ENCODE results near the gene LAMA4. TPM values are rescaled to one million over a fixed set of nuclear protein-coding genes. Genes with fewer than 3 reads are reported as not detected.

Gene LAMA4
- total RNA-seq, 1 experiment from 2014 or later = 11.9 TPM

GRCh38 chr6:112258642-112259336 lies 4.4 kb upstream of the LAMA4 start:
- ATAC-seq = no peak
- POLR2A ChIA-PET = no interaction called here
- intact Hi-C loops (cut with micrococcal nuclease; ENCODE audit: unreplicated experiment) = no loop called here
- Histone ChIP-seq H3K9me3 (ENCODE audit: control insufficient read depth, insufficient read depth, low read depth, low read length) (no peaks in the 10 kb centered on the region), H3K4me3 (ENCODE audit: low read depth in 2 of 2, low read length in 2 of 2) (no peak overlapping the region), H3K27me3 (ENCODE audit: control insufficient read depth, insufficient read depth, low read length) (no peaks in the 10 kb centered on the region), H3K36me3 (ENCODE audit: control insufficient read depth, insufficient read depth, low read length) (no peaks in the 10 kb centered on the region), H3K4me1 (ENCODE audit: control insufficient read depth, insufficient read depth, low read length) (peaks cover 5% of the 10 kb centered on the region; the same call in 1 of the 2 replicates), H3K27ac (ENCODE audit: low read length) (no peak overlapping the region)
- TF ChIP-seq POLR2AphosphoS5 (IDR thresholded peaks at IDR 0.05; ENCODE audit: low read depth, low read length) (no peak), TCF7L2 (IDR thresholded peaks at IDR 0.05; ENCODE audit: low read depth, low read length) (no peak), SIN3A (IDR thresholded peaks at IDR 0.05; ENCODE audit: borderline replicate concordance, insufficient read depth, low read depth, low read length) (no peak), CTCF (IDR thresholded peaks at IDR 0.05) (no peak)
- TF ChIP-seq, protein P1, sequence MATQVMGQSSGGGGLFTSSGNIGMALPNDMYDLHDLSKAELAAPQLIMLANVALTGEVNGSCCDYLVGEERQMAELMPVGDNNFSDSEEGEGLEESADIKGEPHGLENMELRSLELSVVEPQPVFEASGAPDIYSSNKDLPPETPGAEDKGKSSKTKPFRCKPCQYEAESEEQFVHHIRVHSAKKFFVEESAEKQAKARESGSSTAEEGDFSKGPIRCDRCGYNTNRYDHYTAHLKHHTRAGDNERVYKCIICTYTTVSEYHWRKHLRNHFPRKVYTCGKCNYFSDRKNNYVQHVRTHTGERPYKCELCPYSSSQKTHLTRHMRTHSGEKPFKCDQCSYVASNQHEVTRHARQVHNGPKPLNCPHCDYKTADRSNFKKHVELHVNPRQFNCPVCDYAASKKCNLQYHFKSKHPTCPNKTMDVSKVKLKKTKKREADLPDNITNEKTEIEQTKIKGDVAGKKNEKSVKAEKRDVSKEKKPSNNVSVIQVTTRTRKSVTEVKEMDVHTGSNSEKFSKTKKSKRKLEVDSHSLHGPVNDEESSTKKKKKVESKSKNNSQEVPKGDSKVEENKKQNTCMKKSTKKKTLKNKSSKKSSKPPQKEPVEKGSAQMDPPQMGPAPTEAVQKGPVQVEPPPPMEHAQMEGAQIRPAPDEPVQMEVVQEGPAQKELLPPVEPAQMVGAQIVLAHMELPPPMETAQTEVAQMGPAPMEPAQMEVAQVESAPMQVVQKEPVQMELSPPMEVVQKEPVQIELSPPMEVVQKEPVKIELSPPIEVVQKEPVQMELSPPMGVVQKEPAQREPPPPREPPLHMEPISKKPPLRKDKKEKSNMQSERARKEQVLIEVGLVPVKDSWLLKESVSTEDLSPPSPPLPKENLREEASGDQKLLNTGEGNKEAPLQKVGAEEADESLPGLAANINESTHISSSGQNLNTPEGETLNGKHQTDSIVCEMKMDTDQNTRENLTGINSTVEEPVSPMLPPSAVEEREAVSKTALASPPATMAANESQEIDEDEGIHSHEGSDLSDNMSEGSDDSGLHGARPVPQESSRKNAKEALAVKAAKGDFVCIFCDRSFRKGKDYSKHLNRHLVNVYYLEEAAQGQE (IDR thresholded peaks at IDR 0.05; ENCODE audit: insufficient read depth in 1 of 2, low read depth in 2 of 2, low read length in 1 of 2) = no peak
- BruUV-seq (replicated peaks) = no TSS peak
- CTCF ChIA-PET = no interaction called here
- in situ Hi-C loops (cut with HindIII; ENCODE audit: low pct_unique_long_range_greater_than_20kb, low sequenced_read_pairs) = no loop called here
- no peak for DNase-seq (ENCODE audit: low read depth, low spot score)

GRCh38 chr6:112257178-112257855 lies 3.0 kb upstream of the LAMA4 start:
- POLR2A ChIA-PET = interaction anchor here (0.6 kb wide), 1 partner anchor 60 kb away, joined by 14 read pairs; no protein-coding TSS in a partner anchor
- in situ Hi-C loops (cut with HindIII; ENCODE audit: low pct_unique_long_range_greater_than_20kb, low sequenced_read_pairs) (no loop called here), intact Hi-C loops (cut with micrococcal nuclease; ENCODE audit: unreplicated experiment) (no loop called here)
- DNase-seq (ENCODE audit: low read depth, low spot score) = no peak
- Histone ChIP-seq H3K4me3 (ENCODE audit: low read depth in 2 of 2, low read length in 2 of 2) (no peak overlapping the region), H3K36me3 (ENCODE audit: control insufficient read depth, insufficient read depth, low read length) (no peaks in the 10 kb centered on the region), H3K27ac (ENCODE audit: low read length) (no peak overlapping the region), H3K9me3 (ENCODE audit: control insufficient read depth, insufficient read depth, low read depth, low read length) (no peaks in the 10 kb centered on the region), H3K27me3 (ENCODE audit: control insufficient read depth, insufficient read depth, low read length) (peaks cover 3% of the 10 kb centered on the region; the same call in 1 of the 2 replicates), H3K4me1 (ENCODE audit: control insufficient read depth, insufficient read depth, low read length) (peaks cover 11% of the 10 kb centered on the region)
- ATAC-seq = no peak
- CTCF ChIA-PET = no interaction called here
- TF ChIP-seq CTCF (IDR thresholded peaks at IDR 0.05) (no peak), POLR2AphosphoS5 (IDR thresholded peaks at IDR 0.05; ENCODE audit: low read depth, low read length) (no peak), TCF7L2 (IDR thresholded peaks at IDR 0.05; ENCODE audit: low read depth, low read length) (no peak), SIN3A (IDR thresholded peaks at IDR 0.05; ENCODE audit: borderline replicate concordance, insufficient read depth, low read depth, low read length) (no peak)
- TF ChIP-seq, protein P1 (IDR thresholded peaks at IDR 0.05; ENCODE audit: insufficient read depth in 1 of 2, low read depth in 2 of 2, low read length in 1 of 2) = no peak
- no TSS peak for BruUV-seq (replicated peaks)

All from Panc1 (cell line).